ENCODE results near the gene TMEM243. TPM values are rescaled to one million over a fixed set of nuclear protein-coding genes. Genes with fewer than 3 reads are reported as not detected.

Gene TMEM243
- total and polyA plus RNA-seq, 4 donors: 58.1 to 120 (median 85.1) TPM

DNA sequence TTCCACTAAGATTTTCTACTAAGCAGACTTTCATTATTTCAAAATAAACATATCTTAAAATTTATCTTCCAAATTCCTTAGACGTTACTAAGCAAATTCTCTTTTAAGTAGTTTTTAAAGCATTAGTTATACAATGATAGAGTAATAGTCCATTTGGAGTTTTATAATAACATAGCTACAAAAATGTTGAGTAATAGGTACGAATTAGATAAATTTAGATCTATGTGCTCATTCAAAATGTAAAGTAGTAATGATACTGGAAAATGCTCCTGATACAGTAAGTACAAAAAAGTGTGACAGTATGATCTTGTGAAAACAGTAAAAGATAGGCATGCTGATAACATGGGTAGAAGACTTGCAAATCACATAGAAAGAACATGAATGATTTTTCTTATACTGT lies 62.8 kb downstream of the TMEM243 start:
- Histone ChIP-seq H3K27ac (ENCODE audit: low read depth in 1 of 2, low read length in 1 of 2) (no peak overlapping the region), H3K4me1 (ENCODE audit: control insufficient read depth in 5 of 5, insufficient read depth in 5 of 5, low read length in 5 of 5) (peaks cover 0 to 48% (median 10%) of the 10 kb centered on the region in 5 donors), H3K4me3 (no peak overlapping the region), H3K9ac (ENCODE audit: insufficient read depth in 1 of 2, low read length in 2 of 2) (no peak overlapping the region), H3K27me3 (ENCODE audit: control insufficient read depth in 3 of 3, insufficient read depth in 3 of 3, low read length in 2 of 3) (no peaks in the 10 kb centered on the region), H3K36me3 (ENCODE audit: control insufficient read depth in 4 of 4, insufficient read depth in 4 of 4, low read length in 4 of 4) (no peaks in the 10 kb centered on the region), H3K9me3 (ENCODE audit: control insufficient read depth in 4 of 4, insufficient read depth in 3 of 4, low read length in 3 of 4) (no peaks in the 10 kb centered on the region)
- 50 to 65% methylated on average over 2 of the region's 2 CpGs for WGBS, 2 donors
- ATAC-seq (ENCODE audit: insufficient read depth, low FRiP score): no peak
- DNase-seq: no peak
- TF ChIP-seq, protein P1, sequence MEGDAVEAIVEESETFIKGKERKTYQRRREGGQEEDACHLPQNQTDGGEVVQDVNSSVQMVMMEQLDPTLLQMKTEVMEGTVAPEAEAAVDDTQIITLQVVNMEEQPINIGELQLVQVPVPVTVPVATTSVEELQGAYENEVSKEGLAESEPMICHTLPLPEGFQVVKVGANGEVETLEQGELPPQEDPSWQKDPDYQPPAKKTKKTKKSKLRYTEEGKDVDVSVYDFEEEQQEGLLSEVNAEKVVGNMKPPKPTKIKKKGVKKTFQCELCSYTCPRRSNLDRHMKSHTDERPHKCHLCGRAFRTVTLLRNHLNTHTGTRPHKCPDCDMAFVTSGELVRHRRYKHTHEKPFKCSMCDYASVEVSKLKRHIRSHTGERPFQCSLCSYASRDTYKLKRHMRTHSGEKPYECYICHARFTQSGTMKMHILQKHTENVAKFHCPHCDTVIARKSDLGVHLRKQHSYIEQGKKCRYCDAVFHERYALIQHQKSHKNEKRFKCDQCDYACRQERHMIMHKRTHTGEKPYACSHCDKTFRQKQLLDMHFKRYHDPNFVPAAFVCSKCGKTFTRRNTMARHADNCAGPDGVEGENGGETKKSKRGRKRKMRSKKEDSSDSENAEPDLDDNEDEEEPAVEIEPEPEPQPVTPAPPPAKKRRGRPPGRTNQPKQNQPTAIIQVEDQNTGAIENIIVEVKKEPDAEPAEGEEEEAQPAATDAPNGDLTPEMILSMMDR (IDR thresholded peaks at IDR 0.05; ENCODE audit: control extremely low read depth, extremely low read depth): no peak

DNA sequence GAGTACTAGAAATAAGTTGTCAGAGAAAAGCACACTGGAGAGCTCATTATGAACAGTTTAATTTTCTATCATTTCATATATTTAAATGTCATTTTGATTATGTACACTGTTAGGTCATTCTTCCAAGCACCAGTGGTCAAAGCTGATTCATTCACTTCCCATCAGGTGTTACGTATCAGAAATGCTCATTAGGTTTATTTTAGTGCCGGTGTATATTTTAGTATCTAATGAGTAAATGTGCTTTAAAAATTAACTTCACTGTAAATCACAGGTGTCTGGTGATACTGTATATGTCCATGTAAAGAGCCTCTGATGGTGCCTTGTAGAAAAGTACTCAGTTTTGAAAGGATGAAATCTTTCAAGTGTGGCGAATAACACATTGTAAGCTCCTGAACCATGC lies 63.7 kb downstream of the TMEM243 start:
- no peak overlapping the region for H3K9ac ChIP-seq (ENCODE audit: insufficient read depth in 1 of 2, low read length in 2 of 2)
- no peak for ATAC-seq (ENCODE audit: insufficient read depth, low FRiP score)
- no peak overlapping the region for H3K4me3 ChIP-seq
- TF ChIP-seq, protein P1 (IDR thresholded peaks at IDR 0.05; ENCODE audit: control extremely low read depth, extremely low read depth): no peak
- no peak overlapping the region for H3K27ac ChIP-seq (ENCODE audit: low read depth in 1 of 2, low read length in 1 of 2)
- no peaks in the 10 kb centered on the region for H3K27me3 ChIP-seq (ENCODE audit: control insufficient read depth in 3 of 3, insufficient read depth in 3 of 3, low read length in 2 of 3)
- no peak for DNase-seq
- H3K4me1 ChIP-seq (ENCODE audit: control insufficient read depth in 5 of 5, insufficient read depth in 5 of 5, low read length in 5 of 5): peaks cover 0 to 55% (median 10%) of the 10 kb centered on the region in 5 donors
- H3K9me3 ChIP-seq (ENCODE audit: control insufficient read depth in 4 of 4, insufficient read depth in 3 of 4, low read length in 3 of 4): no peaks in the 10 kb centered on the region
- H3K36me3 ChIP-seq (ENCODE audit: control insufficient read depth in 4 of 4, insufficient read depth in 4 of 4, low read length in 4 of 4): no peaks in the 10 kb centered on the region
- 68 to 77% methylated on average over 3 of the region's 3 CpGs for WGBS, 2 donors

DNA sequence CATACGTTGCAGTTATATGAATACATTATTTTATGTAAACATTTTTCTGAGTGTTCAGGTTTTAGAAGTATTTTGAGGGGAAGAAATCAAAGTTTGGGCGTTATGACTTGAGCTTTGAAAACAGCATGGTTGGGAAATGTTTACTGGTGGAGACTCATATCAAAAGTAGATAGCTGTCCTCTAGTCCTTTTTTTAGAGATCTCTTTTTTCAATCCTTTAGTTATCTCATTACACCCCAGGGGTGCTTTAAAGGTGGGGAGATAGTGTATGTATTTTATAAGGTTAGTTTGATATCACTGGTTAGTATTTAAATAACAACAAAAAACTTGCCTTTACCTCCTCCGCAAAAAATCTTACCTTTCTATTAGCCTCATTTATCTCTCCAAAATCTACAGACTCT lies 65.0 kb downstream of the TMEM243 start:
- 36 to 46% methylated on average over 3 of the region's 3 CpGs for WGBS, 2 donors
- TF ChIP-seq, protein P1 (IDR thresholded peaks at IDR 0.05; ENCODE audit: control extremely low read depth, extremely low read depth): no peak
- H3K27me3 ChIP-seq (ENCODE audit: control insufficient read depth in 3 of 3, insufficient read depth in 3 of 3, low read length in 2 of 3): no peaks in the 10 kb centered on the region
- H3K9me3 ChIP-seq (ENCODE audit: control insufficient read depth in 4 of 4, insufficient read depth in 3 of 4, low read length in 3 of 4): no peaks in the 10 kb centered on the region
- peaks cover 0 to 51% (median 10%) of the 10 kb centered on the region in 5 donors for H3K4me1 ChIP-seq (ENCODE audit: control insufficient read depth in 5 of 5, insufficient read depth in 5 of 5, low read length in 5 of 5)
- H3K36me3 ChIP-seq (ENCODE audit: control insufficient read depth in 4 of 4, insufficient read depth in 4 of 4, low read length in 4 of 4): no peaks in the 10 kb centered on the region
- H3K4me3 ChIP-seq: no peak overlapping the region
- no peak overlapping the region for H3K27ac ChIP-seq (ENCODE audit: low read depth in 1 of 2, low read length in 1 of 2)
- no peak for DNase-seq
- H3K9ac ChIP-seq (ENCODE audit: insufficient read depth in 1 of 2, low read length in 2 of 2): peak overlapping the region in 1 of 2 donors; percentile 98
- ATAC-seq (ENCODE audit: insufficient read depth, low FRiP score): no peak

DNA sequence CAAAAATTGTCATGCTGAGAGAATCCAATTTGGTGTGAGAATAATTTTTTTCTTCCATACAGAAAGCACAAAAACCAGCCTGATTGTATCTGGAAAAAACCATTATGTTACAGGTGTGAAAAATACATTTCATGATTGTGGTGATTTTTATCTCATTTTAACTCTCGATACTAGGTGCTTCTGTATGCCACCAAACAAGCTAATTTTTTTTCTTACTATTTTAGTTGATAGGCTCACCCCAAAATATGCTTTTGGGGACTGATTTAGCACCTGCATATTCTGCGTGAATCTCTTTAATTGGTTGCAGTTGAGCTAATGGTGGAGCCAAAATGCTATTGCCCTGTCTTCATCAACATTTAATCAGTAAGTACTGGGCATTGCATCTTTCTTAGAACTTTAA lies 65.4 kb downstream of the TMEM243 start:
- WGBS, 2 donors: 30 to 64% methylated on average over 2 of the region's 2 CpGs
- TF ChIP-seq, protein P1 (IDR thresholded peaks at IDR 0.05; ENCODE audit: control extremely low read depth, extremely low read depth): no peak
- Histone ChIP-seq H3K9ac (ENCODE audit: insufficient read depth in 1 of 2, low read length in 2 of 2) (peak overlapping the region in 1 of 2 donors; percentile 98), H3K27ac (ENCODE audit: low read depth in 1 of 2, low read length in 1 of 2) (no peak overlapping the region), H3K27me3 (ENCODE audit: control insufficient read depth in 3 of 3, insufficient read depth in 3 of 3, low read length in 2 of 3) (no peaks in the 10 kb centered on the region), H3K36me3 (ENCODE audit: control insufficient read depth in 4 of 4, insufficient read depth in 4 of 4, low read length in 4 of 4) (no peaks in the 10 kb centered on the region), H3K4me3 (no peak overlapping the region), H3K4me1 (ENCODE audit: control insufficient read depth in 5 of 5, insufficient read depth in 5 of 5, low read length in 5 of 5) (peaks cover 0 to 47% (median 10%) of the 10 kb centered on the region in 5 donors), H3K9me3 (ENCODE audit: control insufficient read depth in 4 of 4, insufficient read depth in 3 of 4, low read length in 3 of 4) (no peaks in the 10 kb centered on the region)
- DNase-seq (no peak), ATAC-seq (ENCODE audit: insufficient read depth, low FRiP score) (no peak)
